ENCODE measurements around the gene UBE4B.

- TF ChIP-seq TEAD4 (CRISPR knock-in tag; IDR thresholded peaks at IDR 0.05) = no peak
- TF ChIP-seq, protein P1, sequence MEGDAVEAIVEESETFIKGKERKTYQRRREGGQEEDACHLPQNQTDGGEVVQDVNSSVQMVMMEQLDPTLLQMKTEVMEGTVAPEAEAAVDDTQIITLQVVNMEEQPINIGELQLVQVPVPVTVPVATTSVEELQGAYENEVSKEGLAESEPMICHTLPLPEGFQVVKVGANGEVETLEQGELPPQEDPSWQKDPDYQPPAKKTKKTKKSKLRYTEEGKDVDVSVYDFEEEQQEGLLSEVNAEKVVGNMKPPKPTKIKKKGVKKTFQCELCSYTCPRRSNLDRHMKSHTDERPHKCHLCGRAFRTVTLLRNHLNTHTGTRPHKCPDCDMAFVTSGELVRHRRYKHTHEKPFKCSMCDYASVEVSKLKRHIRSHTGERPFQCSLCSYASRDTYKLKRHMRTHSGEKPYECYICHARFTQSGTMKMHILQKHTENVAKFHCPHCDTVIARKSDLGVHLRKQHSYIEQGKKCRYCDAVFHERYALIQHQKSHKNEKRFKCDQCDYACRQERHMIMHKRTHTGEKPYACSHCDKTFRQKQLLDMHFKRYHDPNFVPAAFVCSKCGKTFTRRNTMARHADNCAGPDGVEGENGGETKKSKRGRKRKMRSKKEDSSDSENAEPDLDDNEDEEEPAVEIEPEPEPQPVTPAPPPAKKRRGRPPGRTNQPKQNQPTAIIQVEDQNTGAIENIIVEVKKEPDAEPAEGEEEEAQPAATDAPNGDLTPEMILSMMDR (IDR thresholded peaks at IDR 0.05) = no peak
- TF ChIP-seq ZNF121 (CRISPR knock-in tag; IDR thresholded peaks at IDR 0.05) = no peak
Observed at GRCh38 chr1:10208537-10208936, 175.8 kb downstream of the UBE4B start.

Data from WTC11 (cell line).